Prostate gland (tissue), 2 donors: Measurements from ENCODE around the gene MVP. TPM values are rescaled to one million over a fixed set of nuclear protein-coding genes. Genes with fewer than 3 reads are reported as not detected.
"Not testable (repeated sequence)": the region's sequence is repeated elsewhere in the genome, so short reads cannot be mapped to it uniquely, and the experiment has no call there.

Experiments
- DNase-seq: peaks from one replicate; pipeline ENCODE4 v3.0.0-alpha.2; 2019; ENCODE audit warnings: low spot score
- H3K27ac ChIP-seq, 2 donors: fragments of 200-600 bp; sonication (generic); 2 replicates each; pipeline ENCODE4 v1.5.1; 2017 to 2019
- H3K27me3 ChIP-seq: fragments of 200-600 bp; sonication (generic); replicated peaks from 2 replicates; pipeline ENCODE4 v1.5.1; 2019; ENCODE audit not compliant: insufficient read depth
- H3K36me3 ChIP-seq, 2 donors: fragments of 200-600 bp; sonication (generic); 1 replicate in 1 of 2; 2 replicates in 1 of 2; pipeline versions ENCODE4 v1.5.1 to v1.8.1; 2017 to 2019
- H3K4me1 ChIP-seq: fragments of 200-600 bp; sonication (generic); replicated peaks from 2 replicates; pipeline ENCODE4 v1.5.1; 2019
- H3K4me3 ChIP-seq, 2 donors: fragments of 200-600 bp; sonication (generic); 2 replicates each; pipeline ENCODE4 v1.5.1; 2017 to 2019
- H3K9me3 ChIP-seq: fragments of 200-600 bp; sonication (generic); 2 replicates; pipeline ENCODE4 v1.5.1; 2017
- POLR2A ChIP-seq: fragments of 450-650 bp; IDR thresholded peaks from one replicate; pipeline ENCODE4 v1.6.1; 2016; ENCODE audit warnings: antibody characterized with exemption, mild to moderate bottlenecking
- POLR2AphosphoS5 ChIP-seq: sonication (generic); formaldehyde crosslinking; IDR thresholded peaks from one replicate; pipeline ENCODE4 v1.6.1; 2017; ENCODE audit warnings: antibody characterized with exemption
- WGBS: methylation state at CpG from one replicate; pipeline ENCODE4 v1.1.5; 2018; 5-methylcytosine and 5-hydroxymethylcytosine counted together
- intact Hi-C: fragments of 100-400 bp; cut with DNase I; formaldehyde crosslinking; loops from one replicate; pipeline ENCODE4 v1.14.2; 2022
- total RNA-seq, 2 donors: library from RNA; depleted of rRNA; stranded (reverse); fragments of >200 nt; gene quantifications; one replicate each; pipeline ENCODE4 v1.1.0, GENCODE V29; 2016
- TF ChIP-seq, protein P1 (sequence below), 4 experiments: fragments of 200-600 bp in 2 of 4; fragments of 450-650 bp in 2 of 4; sonication (generic) in 2 of 4; IDR thresholded peaks; 1 replicate in 3 of 4; 2 replicates in 1 of 4; pipeline ENCODE4 v1.5.1; 2016 to 2019; ENCODE audit warnings: antibody characterized with exemption in 4 of 4, mild to moderate bottlenecking in 2 of 4, moderate library complexity in 2 of 4

Gene MVP
- total RNA-seq, 2 donors from 2014 or later, result 59.3 to 247 TPM

DNA sequence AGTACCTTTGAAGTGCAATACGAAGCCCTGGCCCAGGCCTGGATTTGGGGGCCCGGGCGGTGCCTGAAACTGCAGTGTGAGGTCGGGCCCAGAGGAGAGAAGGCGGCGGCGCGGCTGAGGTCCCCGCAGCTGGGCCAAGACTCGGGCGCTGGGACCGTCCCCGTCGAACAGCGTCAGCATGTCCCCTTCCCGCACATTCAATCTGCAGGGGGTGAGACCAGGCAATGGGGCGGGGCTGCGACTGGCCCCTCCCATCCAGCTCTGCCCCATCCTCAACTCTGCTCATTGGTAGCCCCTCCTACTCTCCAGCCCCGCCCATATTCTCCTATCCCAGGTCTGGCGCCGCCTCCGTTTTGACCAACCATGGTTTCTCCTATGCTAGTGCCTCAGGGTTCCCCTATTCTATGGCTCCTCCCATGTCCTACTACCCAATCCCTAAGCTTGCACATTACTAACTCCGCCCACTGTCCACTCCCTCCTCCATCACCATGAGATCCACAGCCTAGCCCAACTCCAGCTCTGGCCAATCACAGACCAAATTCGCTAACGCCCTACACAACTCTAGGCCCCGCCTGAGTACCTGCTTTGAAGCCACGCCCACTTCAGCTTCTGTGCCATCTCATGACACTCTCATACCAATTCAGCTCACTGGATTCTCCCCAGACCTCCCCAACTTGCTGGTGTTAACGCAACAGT is 57.2 kb downstream of the MVP start:
- no peak overlapping the region for H3K4me3 ChIP-seq
- H3K36me3 ChIP-seq, result no peaks in the 10 kb centered on the region
- intact Hi-C loops, result no loop called here
- H3K27me3 ChIP-seq, result no peaks in the 10 kb centered on the region
- DNase-seq, result no peak
- 20% methylated on average over 27 of the region's 28 CpGs for WGBS
- H3K4me1 ChIP-seq, result no peaks in the 10 kb centered on the region
- TF ChIP-seq POLR2A (no peak), POLR2AphosphoS5 (no peak)
- TF ChIP-seq, protein P1, sequence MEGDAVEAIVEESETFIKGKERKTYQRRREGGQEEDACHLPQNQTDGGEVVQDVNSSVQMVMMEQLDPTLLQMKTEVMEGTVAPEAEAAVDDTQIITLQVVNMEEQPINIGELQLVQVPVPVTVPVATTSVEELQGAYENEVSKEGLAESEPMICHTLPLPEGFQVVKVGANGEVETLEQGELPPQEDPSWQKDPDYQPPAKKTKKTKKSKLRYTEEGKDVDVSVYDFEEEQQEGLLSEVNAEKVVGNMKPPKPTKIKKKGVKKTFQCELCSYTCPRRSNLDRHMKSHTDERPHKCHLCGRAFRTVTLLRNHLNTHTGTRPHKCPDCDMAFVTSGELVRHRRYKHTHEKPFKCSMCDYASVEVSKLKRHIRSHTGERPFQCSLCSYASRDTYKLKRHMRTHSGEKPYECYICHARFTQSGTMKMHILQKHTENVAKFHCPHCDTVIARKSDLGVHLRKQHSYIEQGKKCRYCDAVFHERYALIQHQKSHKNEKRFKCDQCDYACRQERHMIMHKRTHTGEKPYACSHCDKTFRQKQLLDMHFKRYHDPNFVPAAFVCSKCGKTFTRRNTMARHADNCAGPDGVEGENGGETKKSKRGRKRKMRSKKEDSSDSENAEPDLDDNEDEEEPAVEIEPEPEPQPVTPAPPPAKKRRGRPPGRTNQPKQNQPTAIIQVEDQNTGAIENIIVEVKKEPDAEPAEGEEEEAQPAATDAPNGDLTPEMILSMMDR (IDR thresholded peaks at IDR 0.05), result no peak
- H3K27ac ChIP-seq, result no peak overlapping the region
- no peaks in the 10 kb centered on the region for H3K9me3 ChIP-seq

DNA sequence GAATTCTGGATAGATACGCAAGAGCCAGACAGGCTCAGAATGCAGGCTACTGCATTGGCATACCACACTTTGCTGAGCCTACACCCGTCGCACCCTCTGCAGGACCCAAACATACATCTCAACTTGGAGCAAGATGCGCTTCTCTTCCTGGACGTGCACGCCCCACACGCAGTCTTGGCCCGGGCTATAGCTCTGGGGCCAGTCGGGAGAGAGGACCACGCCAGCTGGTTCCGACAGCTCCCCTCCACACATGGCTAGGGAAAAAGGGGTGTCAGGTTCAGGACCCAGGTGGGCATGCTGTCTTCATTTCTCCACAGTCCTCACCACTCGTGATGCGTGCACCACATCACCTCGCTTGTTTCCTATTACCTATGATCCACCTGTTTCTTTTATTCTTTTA is 57.9 kb downstream of the MVP start:
- no peaks in the 10 kb centered on the region for H3K36me3 ChIP-seq
- DNase-seq, result no peak
- H3K27ac ChIP-seq, result no peak overlapping the region
- intact Hi-C loops, result no loop called here
- TF ChIP-seq POLR2AphosphoS5 (no peak), POLR2A (no peak)
- TF ChIP-seq, protein P1 (IDR thresholded peaks at IDR 0.05), result no peak
- no peak overlapping the region for H3K4me3 ChIP-seq
- whole genome bisulfite sequencing, result 93% methylated on average over 14 of the region's 14 CpGs
- H3K4me1 ChIP-seq, result no peaks in the 10 kb centered on the region
- H3K9me3 ChIP-seq, result no peaks in the 10 kb centered on the region
- no peaks in the 10 kb centered on the region for H3K27me3 ChIP-seq

DNA sequence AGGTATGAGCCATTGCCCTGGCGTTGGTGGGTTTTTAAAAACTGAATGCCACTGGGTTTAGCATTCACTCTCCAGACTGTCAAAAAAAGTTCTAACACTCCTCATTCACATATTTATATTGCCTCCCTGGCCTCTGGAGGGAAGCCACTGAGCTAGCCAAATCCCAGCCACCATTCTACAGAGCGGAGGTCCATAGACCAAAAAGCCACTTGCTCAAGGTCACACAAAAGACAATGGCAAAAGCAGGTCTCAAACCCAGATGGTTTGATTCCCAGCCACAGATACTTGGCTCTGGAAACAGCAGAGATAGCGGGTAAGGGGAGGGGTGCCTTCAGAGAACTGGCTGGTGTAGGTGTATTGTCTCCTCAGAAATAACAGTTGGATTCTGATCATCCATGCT is 60.8 kb downstream of the MVP start:
- Histone ChIP-seq H3K27me3 (no peaks in the 10 kb centered on the region), H3K9me3 (no peaks in the 10 kb centered on the region), H3K27ac (no peak overlapping the region), H3K36me3 (no peaks in the 10 kb centered on the region), H3K4me3 (no peak overlapping the region), H3K4me1 (no peaks in the 10 kb centered on the region)
- intact Hi-C loops, result no loop called here
- TF ChIP-seq POLR2A, result no peak
- TF ChIP-seq, protein P1 (IDR thresholded peaks at IDR 0.05), result no peak
- TF ChIP-seq POLR2AphosphoS5, result no peak
- WGBS, result 98% methylated on average over 3 of the region's 3 CpGs
- DNase-seq, result no peak

DNA sequence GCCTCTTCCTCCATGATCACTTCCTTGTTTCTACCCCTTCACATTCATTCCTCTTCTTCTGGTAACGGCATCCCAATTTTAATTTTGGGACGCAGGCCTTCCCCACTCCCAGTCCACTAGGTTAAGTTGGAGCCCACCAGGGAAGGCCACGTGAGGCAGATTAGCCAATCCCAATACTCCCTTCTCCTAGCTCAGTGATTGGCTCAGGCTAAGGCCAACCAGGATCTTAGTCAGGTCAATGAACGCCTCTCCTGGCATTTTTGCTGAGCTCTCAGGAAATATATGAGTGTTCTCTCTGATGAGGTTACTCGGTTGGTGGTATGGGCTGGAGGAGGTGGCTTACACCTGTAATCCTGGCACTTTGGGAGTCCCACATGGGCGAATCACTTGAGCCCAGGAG is 63.7 kb downstream of the MVP start:
- no peaks in the 10 kb centered on the region for H3K36me3 ChIP-seq
- no peaks in the 10 kb centered on the region for H3K27me3 ChIP-seq
- TF ChIP-seq POLR2A (no peak), POLR2AphosphoS5 (no peak)
- TF ChIP-seq, protein P1 (IDR thresholded peaks at IDR 0.05), result no peak
- no peak overlapping the region for H3K27ac ChIP-seq
- no peaks in the 10 kb centered on the region for H3K4me1 ChIP-seq
- no peaks in the 10 kb centered on the region for H3K9me3 ChIP-seq
- 83% methylated on average over 6 of the region's 6 CpGs for WGBS
- intact Hi-C loops, result no loop called here
- no peak for DNase-seq
- H3K4me3 ChIP-seq, result no peak overlapping the region

DNA sequence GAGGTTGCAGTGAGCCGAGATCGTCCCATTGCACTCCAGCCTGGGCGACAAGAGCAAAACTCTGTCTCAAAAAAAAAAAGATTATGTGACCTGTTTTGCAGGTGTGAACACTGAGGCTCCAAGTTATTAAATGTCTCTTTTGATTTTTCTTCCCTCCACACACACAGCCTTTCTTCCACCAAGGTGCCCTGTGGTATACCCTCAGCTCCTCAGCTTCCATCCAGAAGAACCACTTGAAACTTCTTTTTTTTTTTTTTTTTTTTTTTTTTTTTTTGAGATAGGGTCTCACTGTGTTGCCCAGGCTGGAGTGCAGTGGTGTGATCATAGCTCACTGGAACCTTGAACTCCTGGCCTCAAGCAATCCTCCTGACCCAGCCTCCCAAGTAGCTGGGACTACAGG is 69.1 kb downstream of the MVP start:
- H3K27me3 ChIP-seq, intact Hi-C loops, DNase-seq, H3K36me3 ChIP-seq, H3K27ac ChIP-seq, H3K9me3 ChIP-seq, H3K4me3 ChIP-seq, H3K4me1 ChIP-seq: not testable (repeated sequence)
- WGBS, result 98% methylated on average over 3 of the region's 3 CpGs
